ENCODE measurements around the gene DNAI2.

DNAI2 gene

GRCh38 chr17:74307984-74308773, 34.1 kb downstream of the DNAI2 start:
- no peak for DNase-seq

- DNase-seq, result no peak
These were observed 35.9 kb downstream of the DNAI2 start for GRCh38 chr17:74309902-74310301.

DNA sequence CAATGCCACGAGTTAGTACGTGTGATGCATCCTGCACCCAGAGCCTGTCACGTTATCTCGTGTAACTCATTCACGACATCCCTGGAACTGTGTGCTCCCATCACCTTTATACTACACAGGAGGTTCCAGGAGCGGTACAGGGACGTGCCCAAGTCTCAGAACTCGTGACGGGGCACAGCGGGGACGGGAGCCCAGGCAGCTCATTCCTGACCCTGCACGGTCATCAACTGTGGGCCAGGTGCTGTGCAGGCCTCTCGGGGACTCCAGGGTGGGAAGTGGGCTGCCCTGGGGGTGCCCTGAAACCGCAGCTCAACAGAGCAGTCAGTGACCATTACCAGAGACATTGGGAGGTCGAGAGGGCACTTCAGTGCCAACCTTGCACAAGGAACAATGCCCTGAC, 40.8 kb downstream of the DNAI2 start:
- DNase-seq, result no peak

- DNase-seq, result no peak
These were observed 42.2 kb downstream of the DNAI2 start for GRCh38 chr17:74316220-74316619.

GRCh38 chr17:74317071-74317470, 43.0 kb downstream of the DNAI2 start:
- no peak for DNase-seq

DNA sequence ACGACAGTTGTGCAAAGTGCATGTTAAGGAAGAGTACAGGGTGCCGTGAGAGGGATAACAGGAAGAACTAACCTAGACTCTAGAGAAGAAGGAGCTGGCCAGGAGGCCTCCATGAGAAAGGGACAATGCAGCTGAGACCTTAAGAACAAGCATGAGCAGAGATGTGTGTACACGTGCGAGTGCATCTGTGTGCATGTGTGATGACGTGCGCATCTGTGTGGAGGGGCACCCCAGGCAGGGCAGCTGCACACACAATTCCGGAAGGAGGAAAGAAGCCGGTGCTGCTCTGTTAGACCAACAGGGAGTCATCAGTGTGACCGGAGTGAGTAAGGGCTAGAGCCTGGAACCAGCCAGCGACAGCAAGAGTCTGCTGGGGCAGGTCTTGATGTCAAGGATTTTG, 44.4 kb downstream of the DNAI2 start:
- no peak for DNase-seq

- no peak for DNase-seq
These were observed 50.5 kb downstream of the DNAI2 start for GRCh38 chr17:74324521-74324920.

DNA sequence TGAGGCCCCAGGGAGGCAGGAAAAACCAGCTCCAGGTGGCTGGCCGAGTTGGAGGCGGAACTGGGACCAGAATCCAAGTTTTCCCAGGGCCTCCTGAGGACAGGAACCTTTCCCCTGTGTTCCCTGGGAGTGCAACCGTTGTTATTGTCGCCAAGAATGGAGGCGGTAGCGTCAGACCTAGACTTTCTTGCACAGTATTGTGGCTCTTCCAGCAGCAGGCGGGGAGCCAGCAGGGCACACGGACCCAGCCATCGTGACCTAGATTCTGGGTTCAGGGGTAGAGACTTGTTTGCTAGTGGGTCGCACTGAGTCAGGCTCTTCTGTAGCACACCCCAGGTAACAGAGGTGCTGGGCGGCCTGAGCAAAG, 51.3 kb downstream of the DNAI2 start:
- no peak for DNase-seq

GRCh38 chr17:74325743-74326379, 51.8 kb downstream of the DNAI2 start, which contains the start of gene KIF19:
Gene KIF19, plus strand, starts transcription at chr17:74326226. Its CDS starts 124 bp downstream, at chr17:74326350.
- DNase-seq, result no peak

DNA sequence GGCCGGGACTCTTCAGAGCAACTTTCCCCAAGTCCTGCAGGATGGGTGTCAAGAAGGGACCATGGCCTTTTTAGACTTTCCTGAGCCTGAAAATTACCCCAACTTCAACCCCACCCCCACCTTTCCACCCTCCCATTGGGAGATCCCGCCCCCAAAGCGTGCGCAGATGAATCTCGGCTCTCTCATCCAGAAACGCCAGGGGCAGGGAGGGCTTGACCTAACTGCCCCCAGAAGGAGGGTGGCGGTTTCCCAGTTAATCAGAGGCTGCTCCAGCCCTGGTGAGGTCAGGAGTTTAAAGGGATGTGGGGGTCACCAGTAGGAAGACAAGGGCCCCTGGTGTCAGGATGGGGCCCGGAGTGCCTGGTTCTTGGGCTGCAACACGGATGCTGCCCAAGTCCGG, 52.5 kb downstream of the DNAI2 start:
- DNase-seq, result no peak

DNA sequence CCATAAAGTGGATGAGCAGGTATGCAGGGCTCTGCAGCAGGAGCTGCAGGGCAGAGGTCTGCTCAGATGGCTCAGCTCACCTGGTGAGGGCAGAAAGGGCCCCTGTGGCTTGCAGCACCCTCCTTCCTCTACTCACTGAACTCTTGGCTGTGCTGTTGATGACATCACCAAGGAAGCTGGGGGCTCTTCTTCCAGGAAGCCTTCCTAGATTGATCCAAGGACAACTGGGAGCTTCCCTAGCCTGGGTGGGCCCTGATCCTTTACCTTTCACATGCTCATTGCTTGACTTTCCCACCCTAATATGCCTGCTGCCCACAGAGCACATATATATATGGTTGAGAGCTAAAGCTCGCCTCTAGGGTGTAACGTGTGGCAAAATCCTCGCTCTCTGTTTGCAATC, 54.5 kb downstream of the DNAI2 start:
- no peak for DNase-seq

DNA sequence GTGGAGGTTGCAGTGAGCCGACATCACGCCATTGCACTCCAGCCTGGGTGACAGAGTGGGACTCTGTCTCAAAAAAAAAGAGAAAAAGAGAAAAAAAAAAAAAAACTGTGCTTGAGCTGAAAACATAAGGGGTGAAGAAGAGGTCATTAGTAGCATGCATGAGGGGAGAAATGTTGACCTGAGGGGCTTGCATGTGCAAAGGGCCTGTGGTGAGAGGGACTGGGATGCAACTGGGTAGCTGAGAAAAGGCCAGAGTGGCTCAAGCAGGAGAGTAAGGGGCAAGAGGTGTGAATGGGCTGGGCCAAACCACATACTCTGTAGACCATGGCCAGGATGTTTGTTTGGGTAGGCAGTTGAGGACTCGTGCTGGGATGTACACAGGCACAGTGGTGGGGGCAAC, 55.3 kb downstream of the DNAI2 start:
- DNase-seq, result no peak

DNA sequence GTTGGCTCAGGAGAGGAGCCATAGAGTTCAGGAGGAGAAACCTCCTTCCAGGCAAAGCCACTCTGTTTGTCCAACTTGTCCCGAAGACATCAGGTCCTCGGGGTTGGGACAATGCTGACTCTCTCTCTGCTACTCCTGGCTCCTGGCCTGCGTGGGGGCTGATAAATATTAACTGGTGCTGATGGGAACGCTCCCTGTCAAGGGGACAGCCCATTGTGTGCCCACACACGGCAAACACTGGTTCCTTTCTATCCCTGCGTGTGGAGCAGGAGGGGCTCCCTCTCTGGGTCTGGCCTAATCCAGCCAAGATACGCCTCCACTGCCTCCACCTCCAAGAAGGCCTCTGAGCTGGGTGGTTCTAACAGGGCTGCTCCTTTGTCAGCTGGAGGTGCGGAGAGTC, 56.4 kb downstream of the DNAI2 start:
- DNase-seq, result no peak

- DNase-seq, result peak; percentile 56
These were observed 58.1 kb downstream of the DNAI2 start for GRCh38 chr17:74332017-74332650.

GRCh38 chr17:74332763-74333283, 58.8 kb downstream of the DNAI2 start:
- DNase-seq, result peak; percentile 90

DNA sequence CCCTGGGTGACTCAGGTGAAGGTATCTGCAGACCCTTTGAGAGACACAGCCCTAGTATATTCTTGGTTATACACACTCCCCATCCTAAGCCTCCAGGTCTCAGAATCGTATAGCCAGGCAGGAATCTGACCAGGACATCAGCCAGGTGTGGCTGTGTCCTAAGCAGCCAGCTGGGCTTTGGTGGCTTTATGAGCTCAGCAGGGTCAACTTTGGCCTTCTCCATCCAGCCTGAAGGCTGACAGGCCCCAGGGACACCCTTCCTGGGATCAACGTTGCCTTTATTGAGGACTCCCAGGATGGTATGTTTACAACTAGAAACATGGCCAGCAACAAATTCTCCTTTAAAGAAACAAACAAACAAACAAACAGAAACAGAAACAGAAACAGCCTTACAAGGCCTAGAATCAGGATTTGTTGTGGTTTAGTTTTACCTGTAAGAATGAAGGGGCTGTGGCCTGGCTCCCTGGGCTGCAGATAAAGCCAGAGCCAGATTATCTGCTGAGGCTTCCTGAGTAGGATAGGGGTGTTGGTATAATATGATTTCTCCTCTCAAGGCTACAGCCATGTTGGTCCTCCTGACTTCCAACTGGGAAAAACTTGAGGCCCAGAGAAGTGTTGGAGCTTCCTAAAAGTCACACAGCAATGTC, 60.5 kb downstream of the DNAI2 start:
- no peak for DNase-seq

DNA sequence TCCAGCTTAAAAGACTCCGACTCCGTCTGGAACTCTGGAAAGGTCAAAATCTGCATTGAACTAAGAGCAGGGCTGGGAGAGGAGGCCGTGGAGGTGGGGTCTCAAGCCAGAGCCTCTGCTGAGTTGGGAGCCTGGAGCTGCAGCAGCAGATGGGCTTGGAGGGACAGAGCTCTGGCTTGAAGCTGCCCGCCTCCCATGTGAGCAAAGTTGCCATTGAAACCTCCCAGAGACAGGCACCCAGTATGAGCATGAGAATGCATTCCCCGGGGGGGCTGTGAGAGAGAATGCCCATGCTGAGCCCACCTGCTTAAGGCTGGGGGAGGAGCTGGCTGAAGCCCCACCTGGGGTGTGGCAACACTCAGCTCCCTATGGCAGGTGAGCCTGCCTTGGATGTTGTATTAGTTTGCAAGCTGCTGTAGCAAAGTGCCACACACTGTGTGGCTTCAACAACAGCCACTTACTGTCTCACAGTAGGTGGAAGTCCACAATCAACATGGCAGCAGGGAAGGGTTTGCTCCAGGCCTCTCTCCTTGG, 61.6 kb downstream of the DNAI2 start:
- DNase-seq, result no peak

DNA sequence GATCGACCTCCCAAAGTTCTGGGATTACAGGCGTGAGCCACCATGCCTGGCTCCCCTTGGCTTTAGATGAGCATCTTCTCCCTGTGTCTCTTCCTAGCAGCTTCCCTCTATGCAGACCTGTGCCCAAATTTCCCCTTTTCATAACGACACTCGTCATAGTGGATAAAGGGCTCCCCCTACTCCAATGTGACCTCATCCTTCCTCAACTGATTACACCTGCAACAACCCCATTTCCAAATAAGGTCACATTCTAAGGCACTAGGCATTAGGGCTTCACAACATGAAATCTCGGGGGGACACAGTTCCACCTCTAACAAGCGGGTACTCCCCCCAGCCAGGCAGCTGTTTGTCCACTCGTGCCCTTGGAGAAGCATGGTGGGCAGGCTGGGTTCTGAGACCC, 62.3 kb downstream of the DNAI2 start:
- DNase-seq, result no peak

GRCh38 chr17:74337834-74338500, 63.9 kb downstream of the DNAI2 start:
- no peak for DNase-seq

GRCh38 chr17:74339537-74340195, 65.6 kb downstream of the DNAI2 start:
- peak; percentile 32 for DNase-seq

GRCh38 chr17:74340470-74341023, 66.5 kb downstream of the DNAI2 start:
- no peak for DNase-seq

DNA sequence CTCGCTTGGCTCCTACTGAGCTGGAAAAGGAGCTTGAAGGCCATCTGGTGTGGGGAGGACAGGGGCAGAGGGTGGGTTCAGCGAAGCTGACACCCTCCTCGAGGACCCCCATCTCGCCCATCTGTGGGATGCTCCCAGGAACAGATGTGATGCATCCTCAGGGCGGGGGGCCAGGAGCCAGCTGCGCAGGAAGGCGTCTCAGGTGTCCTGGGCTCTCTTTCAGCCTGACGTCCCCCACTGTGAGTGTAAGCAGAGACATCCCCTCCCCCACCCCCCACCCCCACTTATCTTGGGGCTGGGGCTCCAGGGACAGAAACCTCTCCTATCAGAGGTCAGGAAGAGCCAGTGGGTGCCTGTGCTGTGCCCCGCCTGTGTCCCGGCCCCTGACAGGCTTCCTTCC, 68.2 kb downstream of the DNAI2 start:
- DNase-seq, result no peak
